Kidney (tissue), 14 donors: ENCODE data around the gene SPTA1. TPM values are rescaled to one million over a fixed set of nuclear protein-coding genes. Genes with fewer than 3 reads are reported as not detected.

ENCODE experiments used
- DNase-seq, 5 donors: peaks; one replicate each; pipeline ENCODE4 v3.0.0-alpha.2; 2013 to 2020
- FAIRE-seq: peaks from 2 replicates; lab custom pipeline; 2012; peaks lifted over from hg19 to GRCh38; lab: Jason Lieb, UNC
- H3K27ac ChIP-seq, 2 donors: one replicate each; pipeline ENCODE4 v1.7.0; 2013; ENCODE audit warnings: low read depth in 2 of 2, low read length in 2 of 2, inconsistent platforms in 1 of 2
- H3K27me3 ChIP-seq: one replicate; pipeline ENCODE4 v1.7.1; 2013; ENCODE audit warnings: low read length, inconsistent platforms; ENCODE audit not compliant: control insufficient read depth, insufficient read depth
- H3K36me3 ChIP-seq, 3 donors: one replicate each; pipeline versions ENCODE4 v1.7.0 to v1.7.1; 2013; ENCODE audit warnings: low read length in 3 of 3, control low read depth in 1 of 3, inconsistent platforms in 1 of 3; ENCODE audit not compliant: insufficient read depth in 3 of 3, control insufficient read depth in 2 of 3
- H3K4me1 ChIP-seq, 3 donors: one replicate each; pipeline versions ENCODE4 v1.7.0 to v1.7.1; 2013; ENCODE audit warnings: low read length in 3 of 3, inconsistent platforms in 1 of 3, low read depth in 1 of 3; ENCODE audit not compliant: control insufficient read depth in 2 of 3, insufficient read depth in 2 of 3
- H3K4me3 ChIP-seq, 3 donors: one replicate each; pipeline versions ENCODE4 v1.7.0 to v1.8.1; 2013; ENCODE audit warnings: low read length in 3 of 3, control low read depth in 1 of 3, inconsistent platforms in 1 of 3
- H3K9ac ChIP-seq, 3 donors: one replicate each; pipeline versions ENCODE4 v1.7.0 to v1.7.1; 2013; ENCODE audit warnings: low read length in 3 of 3, control low read depth in 1 of 3, inconsistent platforms in 1 of 3
- H3K9me3 ChIP-seq, 3 donors: one replicate each; pipeline versions ENCODE4 v1.7.0 to v1.7.1; 2013; ENCODE audit warnings: low read length in 3 of 3, control low read depth in 1 of 3, inconsistent platforms in 1 of 3; ENCODE audit not compliant: control insufficient read depth in 2 of 3, insufficient read depth in 1 of 3
- CTCF ChIP-seq: IDR thresholded peaks from 3 replicates; pipeline ENCODE4 v1.5.1; 2012; ENCODE audit warnings: mild to moderate bottlenecking, moderate library complexity, borderline replicate concordance; ENCODE audit not compliant: insufficient read depth; ENCODE audit errors: extremely low read depth
- intact Hi-C: fragments of 100-400 bp; cut with DNase I; formaldehyde crosslinking; loops from one replicate; pipeline ENCODE4 v1.11.1; 2022
- polyA plus RNA-seq: library from polyadenylated mRNA; stranded (reverse); fragments of 350-450 nt; fragmentation: Illumina TruSeq; extraction: RNeasy Lipid Tissue Mini Kit (QIAGEN cat#74804); gene quantifications from one replicate; pipeline ENCODE4 v1.2.3, GENCODE V29; 2014; ENCODE audit warnings: low read depth, low replicate concordance; ENCODE audit not compliant: insufficient read depth
- total RNA-seq: library from RNA; stranded (reverse); fragmentation: NEBNext Ultra II Directional; extraction: Animal tissue kit (Norgen Biotek cat#: 25700); gene quantifications from one replicate; pipeline ENCODE4 v1.2.1, GENCODE V29; 2021
- donor health status: control.
- donor health status: control.
- donor health status: control.
- donor health status: control.
- donor health status: control.
- donor health status: DM: yes; HTN: yes; CAD: no.
- donor health status: Normal renal cell carcinoma (clear cell type).

The SPTA1 gene
- total and polyA plus RNA-seq, 2 donors from 2014 or later = 0.28 TPM; not detected in 1

GRCh38 chr1:158613764-158614163 lies 72.8 kb downstream of the SPTA1 start:
- intact Hi-C loops = no loop called here
- Histone ChIP-seq H3K4me1 (no peaks in the 10 kb centered on the region), H3K4me3 (no peak overlapping the region), H3K9ac (no peak overlapping the region), H3K36me3 (no peaks in the 10 kb centered on the region), H3K27me3 (no peaks in the 10 kb centered on the region), H3K9me3 (no peaks in the 10 kb centered on the region), H3K27ac (no peak overlapping the region)
- TF ChIP-seq CTCF = no peak
- DNase-seq = no peak
- FAIRE-seq = no peak

- H3K4me1 ChIP-seq = no peaks in the 10 kb centered on the region
- no peak overlapping the region for H3K9ac ChIP-seq
- H3K36me3 ChIP-seq = no peaks in the 10 kb centered on the region
- no peaks in the 10 kb centered on the region for H3K9me3 ChIP-seq
- FAIRE-seq (no peak), DNase-seq (no peak)
- no peaks in the 10 kb centered on the region for H3K27me3 ChIP-seq
- intact Hi-C loops = no loop called here
- no peak overlapping the region for H3K4me3 ChIP-seq
- TF ChIP-seq CTCF = no peak
- no peak overlapping the region for H3K27ac ChIP-seq
Measured at GRCh38 chr1:158611916-158612315, 74.6 kb downstream of the SPTA1 start.

GRCh38 chr1:158607296-158607695 lies 79.2 kb downstream of the SPTA1 start:
- FAIRE-seq (no peak), DNase-seq (no peak)
- Histone ChIP-seq H3K4me1 (no peaks in the 10 kb centered on the region), H3K9me3 (no peaks in the 10 kb centered on the region), H3K27me3 (no peaks in the 10 kb centered on the region), H3K4me3 (no peak overlapping the region), H3K9ac (no peak overlapping the region), H3K36me3 (no peaks in the 10 kb centered on the region), H3K27ac (no peak overlapping the region)
- TF ChIP-seq CTCF = no peak
- intact Hi-C loops = no loop called here

- Histone ChIP-seq H3K4me3 (no peak within 1 kb of the TSS), H3K9ac (no peak within 1 kb of the TSS), H3K4me1 (no peaks in the 10 kb centered on the region), H3K36me3 (no peaks in the 10 kb centered on the region), H3K9me3 (no peaks in the 10 kb centered on the region), H3K27ac (no peak within 1 kb of the TSS), H3K27me3 (no peaks in the 10 kb centered on the region)
- intact Hi-C loops = no loop called here
- DNase-seq (no peak), FAIRE-seq (no peak)
- TF ChIP-seq CTCF = no peak
Measured at GRCh38 chr1:158604968-158605367, 81.5 kb downstream of the SPTA1 start, which contains the start of gene OR10Z1. Gene OR10Z1 (plus strand): TSS chr1:158605268. CDS start chr1:158606439, 1,171 bp downstream.
